Esophagus squamous epithelium (tissue), 5 donors: Measurements from ENCODE around the gene RNF141. TPM values are rescaled to one million over a fixed set of nuclear protein-coding genes. Genes with fewer than 3 reads are reported as not detected.
A peak's percentile ranks its signal among the peaks of the same experiment; 100 is the strongest.

Experiments
- DNase-seq: peaks from one replicate; lab custom pipeline; 2025; lab: John Stamatoyannopoulos, UW
- H3K27ac ChIP-seq, 4 donors: fragments of 200-600 bp; sonication (generic); one replicate each; pipeline ENCODE4 v1.5.1; 2016 to 2019; ENCODE audit warnings: mild to moderate bottlenecking in 1 of 4
- H3K27me3 ChIP-seq, 4 donors: fragments of 200-600 bp; sonication (generic); 1 replicate in 3 of 4; 2 replicates in 1 of 4; pipeline versions ENCODE4 v1.5.1 to v1.6.0; 2017 to 2021; ENCODE audit warnings: antibody characterized with exemption in 1 of 4
- H3K36me3 ChIP-seq, 3 donors: fragments of 200-600 bp; sonication (generic); one replicate each; pipeline ENCODE4 v1.5.1; 2016 to 2019
- H3K4me1 ChIP-seq, 3 donors: fragments of 200-600 bp; sonication (generic); one replicate each; pipeline ENCODE4 v1.5.1; 2017 to 2019
- H3K4me3 ChIP-seq, 4 donors: fragments of 200-600 bp; sonication (generic); 1 replicate in 3 of 4; 2 replicates in 1 of 4; pipeline ENCODE4 v1.5.1; 2016 to 2019; ENCODE audit warnings: mild to moderate bottlenecking in 2 of 4, moderate library complexity in 1 of 4
- H3K9me3 ChIP-seq, 3 donors: fragments of 200-600 bp; sonication (generic); one replicate each; pipeline ENCODE4 v1.5.1; 2016 to 2019
- CTCF ChIP-seq, 6 experiments: fragments of 450-650 bp in 4 of 6; fragments of 200-600 bp in 2 of 6; sonication (generic) in 2 of 6; IDR thresholded peaks; one replicate each; pipeline ENCODE4 v1.5.1; 2016 to 2019; ENCODE audit warnings: antibody characterized with exemption in 6 of 6, mild to moderate bottlenecking in 4 of 6, moderate library complexity in 4 of 6
- POLR2A ChIP-seq, 4 donors: fragments of 450-650 bp; IDR thresholded peaks; one replicate each; pipeline ENCODE4 v1.6.1; 2017; ENCODE audit warnings: antibody characterized with exemption in 4 of 4, mild to moderate bottlenecking in 4 of 4, moderate library complexity in 3 of 4
- WGBS, 2 donors: methylation state at CpG; one replicate each; pipeline ENCODE4 v1.1.5; 2018; 5-methylcytosine and 5-hydroxymethylcytosine counted together
- intact Hi-C: fragments of 100-400 bp; cut with DNase I; formaldehyde crosslinking; loops from one replicate; pipeline ENCODE4 v1.15.0; 2022
- total RNA-seq, 4 donors: library from RNA; depleted of rRNA; stranded (reverse); fragments of >200 nt; gene quantifications; one replicate each; pipeline ENCODE4 v1.1.0, GENCODE V29; 2016
- donor health status: DM: yes; HTN: yes; CAD: no.

The RNF141 gene
- total RNA-seq: 10 to 100 TPM; 51.7 to 88.4 (median 56.9) TPM

GRCh38 chr11:10540915-10541560 is at the start of gene RNF141:
RNF141 (minus strand) TSS chr11:10541187; CDS start chr11:10534158, 7,029 bp downstream.
- no peaks in the 10 kb centered on the region for H3K27me3 ChIP-seq
- WGBS, 2 donors: 0% methylated on average over 2 to 10 of the region's 54 CpGs
- peaks cover 0 to 35% (median 17%) of the 10 kb centered on the region in 3 donors for H3K4me1 ChIP-seq
- no peaks in the 10 kb centered on the region for H3K9me3 ChIP-seq
- H3K27ac ChIP-seq: peak within 1 kb of the TSS; percentile 91 to 99 (median 94)
- peak; percentile 72 for DNase-seq
- peak; percentile 70 to 92 (median 88) for TF ChIP-seq CTCF (IDR thresholded peaks at IDR 0.05)
- TF ChIP-seq POLR2A (IDR thresholded peaks at IDR 0.05): peak in 3 of 4 donors; percentile 95 to 98 (median 95)
- intact Hi-C loops: no loop called here
- H3K36me3 ChIP-seq: no peaks in the 10 kb centered on the region
- peak within 1 kb of the TSS; percentile 65 to 97 (median 80) for H3K4me3 ChIP-seq

- Histone ChIP-seq H3K4me3 (no peak overlapping the region), H3K9me3 (no peaks in the 10 kb centered on the region), H3K4me1 (peaks cover 6 to 92% (median 34%) of the 10 kb centered on the region in 3 donors), H3K27me3 (no peaks in the 10 kb centered on the region), H3K36me3 (no peaks in the 10 kb centered on the region), H3K27ac (peak overlapping the region; percentile 81 to 91 (median 83))
- intact Hi-C loops: no loop called here
- no peak for TF ChIP-seq CTCF (IDR thresholded peaks at IDR 0.05)
- TF ChIP-seq POLR2A (IDR thresholded peaks at IDR 0.05): no peak
- 55 to 70% methylated on average over 2 of the region's 2 CpGs for WGBS, 2 donors
- no peak for DNase-seq
Measured at GRCh38 chr11:10590218-10590915, 49.4 kb upstream of the RNF141 start.

- H3K4me1 ChIP-seq: peaks cover 6 to 94% (median 33%) of the 10 kb centered on the region in 3 donors
Measured at GRCh38 chr11:10588904-10589303, 47.9 kb upstream of the RNF141 start.

GRCh38 chr11:10587995-10588394 is 47.0 kb upstream of the RNF141 start:
- intact Hi-C loops: no loop called here
- 86 to 92% methylated on average over 3 of the region's 3 CpGs for WGBS, 2 donors
- H3K9me3 ChIP-seq: no peaks in the 10 kb centered on the region
- TF ChIP-seq POLR2A (IDR thresholded peaks at IDR 0.05) (no peak), CTCF (IDR thresholded peaks at IDR 0.05) (no peak)
- no peak for DNase-seq
- no peaks in the 10 kb centered on the region for H3K27me3 ChIP-seq
- H3K4me3 ChIP-seq: no peak overlapping the region
- H3K36me3 ChIP-seq: no peaks in the 10 kb centered on the region
- peaks cover 1 to 92% (median 39%) of the 10 kb centered on the region in 3 donors for H3K4me1 ChIP-seq
- H3K27ac ChIP-seq: peak overlapping the region; percentile 72 to 91 (median 82)

More at GRCh38 chr11:10588904-10589303, 47.9 kb upstream of the RNF141 start:
- H3K27me3 ChIP-seq: no peaks in the 10 kb centered on the region
- H3K4me3 ChIP-seq: no peak overlapping the region
- no peaks in the 10 kb centered on the region for H3K36me3 ChIP-seq
- no peak for TF ChIP-seq CTCF (IDR thresholded peaks at IDR 0.05)
- TF ChIP-seq POLR2A (IDR thresholded peaks at IDR 0.05): no peak
- H3K9me3 ChIP-seq: no peaks in the 10 kb centered on the region
- intact Hi-C loops: no loop called here
- no peak for DNase-seq
- 58 to 75% methylated on average over 2 of the region's 2 CpGs for WGBS, 2 donors
- H3K27ac ChIP-seq: peak overlapping the region; percentile 47 to 91 (median 74)

GRCh38 chr11:10587388-10587787 is 46.4 kb upstream of the RNF141 start:
- H3K27ac ChIP-seq: peak overlapping the region; percentile 72 to 91 (median 82)
- H3K4me1 ChIP-seq: peaks cover 0 to 86% (median 34%) of the 10 kb centered on the region in 3 donors
- intact Hi-C loops: no loop called here
- TF ChIP-seq POLR2A (IDR thresholded peaks at IDR 0.05): no peak
- no peak for TF ChIP-seq CTCF (IDR thresholded peaks at IDR 0.05)
- H3K4me3 ChIP-seq: no peak overlapping the region
- H3K36me3 ChIP-seq: no peaks in the 10 kb centered on the region
- WGBS, 2 donors: 79 to 91% methylated on average over 7 of the region's 7 CpGs
- H3K9me3 ChIP-seq: no peaks in the 10 kb centered on the region
- DNase-seq: no peak
- no peaks in the 10 kb centered on the region for H3K27me3 ChIP-seq
